K562 (cell line): ENCODE results near the gene YOD1. TPM values are rescaled to one million over a fixed set of nuclear protein-coding genes. Genes with fewer than 3 reads are reported as not detected.

Source experiments
- ATAC-seq: fragments of 200-7000 bp; cut with Tn5 transposase; 3 replicates; pipeline ENCODE4 v1.9.1; 2020; ENCODE audit warnings: moderate library complexity
- BruUV-seq: library from RNA; stranded (reverse); fragments of 400-500 nt; replicated peaks from 2 replicates; lab custom pipeline; 2021; lab: Mats Ljungman, UMichigan
- CTCF ChIA-PET: fragments of 300-600 bp; formaldehyde crosslinking; extraction: SDS; loops from one replicate; lab custom pipeline; 2021; ENCODE audit warnings: low intra/inter-chr PET ratio; lab: Yijun Ruan, JAX
- POLR2A ChIA-PET: fragments of 300-600, 350-650 bp; sonication (Branson Sonifier 250); formaldehyde crosslinking; extraction: SDS; loops from one replicate; lab custom pipeline; 2021; ENCODE audit warnings: antibody characterized with exemption, inconsistent platforms; lab: Yijun Ruan, JAX
- DNase-seq, 4 experiments: peaks; one replicate each; pipeline versions ENCODE4 v3.0.0 to v3.0.0-alpha.2; 2011 to 2018; ENCODE audit warnings: low spot score in 3 of 4, mixed read lengths in 3 of 4; ENCODE audit errors: extremely low read depth in 1 of 4
- FAIRE-seq: peaks from 2 replicates; lab custom pipeline; 2011; peaks lifted over from hg19 to GRCh38; lab: Jason Lieb, UNC
- H2AFZ ChIP-seq: 2 replicates; pipeline ENCODE4 v1.6.0; 2011; ENCODE audit warnings: low read depth, low read length, control low read depth, inconsistent platforms
- H3K27ac ChIP-seq: fragments of 200-600 bp; 3 replicates; pipeline ENCODE4 v1.8.0; 2011; ENCODE audit warnings: low read depth, mild to moderate bottlenecking, control low read depth, inconsistent platforms, low read length, moderate library complexity, mixed read lengths; ENCODE audit errors: extremely low read depth
- H3K27me3 ChIP-seq, 2 experiments: fragments of 300-600 bp in 1 of 2; 2 replicates in 1 of 2; 3 replicates in 1 of 2; pipeline versions ENCODE4 v1.6.0 to v1.8.0; 2011; ENCODE audit warnings: inconsistent platforms in 2 of 2, low read length in 2 of 2, mild to moderate bottlenecking in 1 of 2, mixed read lengths in 1 of 2, moderate library complexity in 1 of 2; ENCODE audit not compliant: control insufficient read depth in 2 of 2, insufficient read depth in 2 of 2
- H3K36me3 ChIP-seq: fragments of 300-600 bp; 3 replicates; pipeline ENCODE4 v1.8.0; 2011; ENCODE audit warnings: mild to moderate bottlenecking, low read length, inconsistent platforms; ENCODE audit not compliant: control insufficient read depth, insufficient read depth
- H3K4me1 ChIP-seq, 2 experiments: fragments of 200-600 bp in 1 of 2; replicated peaks in 1 of 2; 2 replicates in 1 of 2; 3 replicates in 1 of 2; pipeline versions ENCODE4 v1.5.1 to v1.8.0; 2011; ENCODE audit warnings: inconsistent platforms in 2 of 2, low read length in 2 of 2, mild to moderate bottlenecking in 1 of 2, mixed read lengths in 1 of 2, moderate library complexity in 1 of 2; ENCODE audit not compliant: control insufficient read depth in 2 of 2, insufficient read depth in 2 of 2
- H3K4me2 ChIP-seq: 2 replicates; pipeline ENCODE4 v1.6.1; 2011; ENCODE audit warnings: low read length, control low read depth, inconsistent platforms, mixed read lengths; ENCODE audit not compliant: insufficient read depth
- H3K4me3 ChIP-seq: fragments of 200-600 bp; sonication (generic), shearing (Covaris generic); 2 replicates; pipeline ENCODE4 v1.5.1; 2016; ENCODE audit warnings: control low read depth, inconsistent platforms
- H3K79me2 ChIP-seq: fragments of 200-600 bp; 3 replicates; pipeline ENCODE4 v1.8.0; 2011; ENCODE audit warnings: low read length, inconsistent platforms; ENCODE audit not compliant: control insufficient read depth, insufficient read depth
- H3K9ac ChIP-seq, 2 experiments: 2 replicates each; pipeline versions ENCODE4 v1.6.0 to v1.6.1; 2011; ENCODE audit warnings: low read depth in 2 of 2, low read length in 2 of 2, control low read depth in 1 of 2, inconsistent platforms in 1 of 2, mild to moderate bottlenecking in 1 of 2, mixed read lengths in 1 of 2; ENCODE audit not compliant: insufficient read depth in 1 of 2
- H3K9me1 ChIP-seq: one replicate; pipeline ENCODE4 v1.6.0; 2011; ENCODE audit warnings: inconsistent platforms, mild to moderate bottlenecking, low read length, moderate library complexity; ENCODE audit not compliant: control insufficient read depth, insufficient read depth
- H3K9me3 ChIP-seq: replicated peaks from 2 replicates; pipeline ENCODE4 v1.5.1; 2011; ENCODE audit warnings: low read depth, low read length, inconsistent platforms; ENCODE audit not compliant: control insufficient read depth, insufficient read depth
- H4K20me1 ChIP-seq: replicated peaks from 2 replicates; pipeline ENCODE4 v1.6.1; 2011; ENCODE audit warnings: low read length, inconsistent platforms, mixed read lengths; ENCODE audit not compliant: control insufficient read depth, insufficient read depth
- BCOR ChIP-seq: fragments of 450-650 bp; IDR thresholded peaks from 2 replicates; pipeline ENCODE4 v1.6.1; 2016
- CBX3 ChIP-seq, 2 experiments: IDR thresholded peaks; 1 replicate in 1 of 2; 2 replicates in 1 of 2; pipeline ENCODE4 v1.6.1; 2012; ENCODE audit warnings: inconsistent platforms in 2 of 2, low read length in 2 of 2, borderline replicate concordance in 1 of 2, control low read depth in 1 of 2
- EHMT2 ChIP-seq: fragments of 450-650 bp; IDR thresholded peaks from 2 replicates; pipeline ENCODE4 v1.6.1; 2018; ENCODE audit warnings: antibody characterized with exemption
- PKNOX1 ChIP-seq: fragments of 450-650 bp; IDR thresholded peaks from 2 replicates; pipeline ENCODE4 v1.6.1; 2016
- WGBS: fragments of 100-300 bp; shearing (Covaris generic); methylation state at CpG from one replicate; pipeline ENCODE4 v1.1.6; 2016; ENCODE audit warnings: low coverage, mixed read lengths; ENCODE audit not compliant: insufficient coverage; ENCODE audit errors: missing lambda C conversion rate; 5-methylcytosine and 5-hydroxymethylcytosine counted together
- in situ Hi-C: fragments of 300-500 bp; cut with MboI; formaldehyde crosslinking; loops from 4 replicates; pipeline ENCODE4 v1.15.0; 2018; ENCODE audit warnings: inconsistent platforms, mixed read lengths
- intact Hi-C: fragments of 100-400 bp; cut with micrococcal nuclease; formaldehyde crosslinking; loops from 2 replicates; pipeline ENCODE4 v1.14.2; 2022
- polyA plus RNA-seq, 8 experiments: library from polyadenylated mRNA; depleted of rRNA in 4 of 8; stranded (reverse) in 5 of 8; unstranded in 3 of 8; fragments of >200 nt; fragmentation: Nextera tagmentation in 2 of 8; fragmentation: Illumina TruSeq in 1 of 8; extraction: Ambion mirVana in 2 of 8; extraction: Trizol in 1 of 8; gene quantifications; 2 replicates each; pipeline versions ENCODE4 v1.2.1 to v1.2.3, GENCODE V29; 2011 to 2014; ENCODE audit warnings: inconsistent platforms in 1 of 8, missing spikeins in 1 of 8
- total RNA-seq, 7 experiments: library from RNA; depleted of rRNA in 6 of 7; stranded (reverse); fragments of >200 nt in 6 of 7; fragmentation: Illumina TruSeq in 2 of 7; extraction: Trizol in 2 of 7; gene quantifications; 2 replicates each; pipeline versions ENCODE4 v1.2.1 to v1.2.3, GENCODE V29; 2011 to 2021; ENCODE audit warnings: low replicate concordance in 1 of 7

The YOD1 gene
- total and polyA plus RNA-seq, 9 of the 15 experiments (the other 6 are each of a cell fraction or from before 2014, with no cell fraction given): 18.2 to 78.1 (median 46.9) TPM

- no TSS peak for BruUV-seq
- in situ Hi-C loops: loop anchor here (10.0 kb wide), 1 partner anchor 142 kb away; no protein-coding TSS in a partner anchor
- H3K36me3 ChIP-seq: peaks cover 17% of the 10 kb centered on the region; the same call in 2 of the 3 replicates
These were observed 25.4 kb upstream of the YOD1 start for GRCh38 chr1:207076181-207076955.

More at GRCh38 chr1:207076181-207076955, 25.4 kb upstream of the YOD1 start:
- no peaks in the 10 kb centered on the region for H3K79me2 ChIP-seq
- intact Hi-C loops: loop anchor here (2.0 to 10.0 kb wide), 5 partner anchors 56 to 602 kb away; partner anchors contain the start of gene IKBKE
- H2AFZ ChIP-seq: no peak overlapping the region
- H3K9ac ChIP-seq: no peak overlapping the region
- H3K9me1 ChIP-seq: no peaks in the 10 kb centered on the region
- POLR2A ChIA-PET: interaction anchor here (1.1 to 1.2 kb wide), 2 partner anchors 10 to 23 kb away, joined by 3 to 4 read pairs; partner anchors contain the start of gene PFKFB2
- H3K27ac ChIP-seq: no peak overlapping the region
- peaks cover 0 to 10% of the 10 kb centered on the region in 2 experiments; a peak in 2 of 5 replicates for H3K4me1 ChIP-seq
- peak; percentile 55 for ATAC-seq
- no peaks in the 10 kb centered on the region for H3K9me3 ChIP-seq
- H3K27me3 ChIP-seq: no peaks in the 10 kb centered on the region
- H3K4me2 ChIP-seq: no peak overlapping the region
- H3K4me3 ChIP-seq: no peak overlapping the region
- WGBS: 46% methylated on average over 5 of the region's 5 CpGs
- peak; percentile 33 to 47 (median 44) for DNase-seq
- CTCF ChIA-PET: interaction anchor here (0.6 to 3.0 kb wide), 3 partner anchors 20 to 141 kb away, joined by 3 to 34 read pairs (median 17); partner anchors contain the start of gene YOD1
- no peaks in the 10 kb centered on the region for H4K20me1 ChIP-seq
- peak; percentile 66 for TF ChIP-seq EHMT2
- peak; percentile 41; the same call in 1 of the 2 replicates for TF ChIP-seq PKNOX1
- no peak for TF ChIP-seq BCOR
- TF ChIP-seq CBX3 (IDR thresholded peaks at IDR 0.05; ENCODE audit: borderline replicate concordance in 1 of 2, low read length in 2 of 2): 0 out of 3 replicates have a peak, but pooled peaks of 1 of the 2 experiments have one; percentile 23
- peak; percentile 58 for FAIRE-seq
